SK-N-SH (cell line): Measurements from ENCODE around the gene KBTBD3. TPM values are rescaled to one million over a fixed set of nuclear protein-coding genes. Genes with fewer than 3 reads are reported as not detected.

ENCODE experiments used
- CTCF ChIA-PET: fragments of 300-600, 350-600 bp; formaldehyde crosslinking; extraction: SDS; loops from one replicate; lab custom pipeline; 2021; lab: Yijun Ruan, JAX
- POLR2A ChIA-PET: fragments of 350-600 bp; sonication (Branson Sonifier 250); formaldehyde crosslinking; extraction: SDS; loops from one replicate; lab custom pipeline; 2020; ENCODE audit warnings: antibody characterized with exemption, inconsistent platforms; lab: Yijun Ruan, JAX
- DNase-seq: peaks from one replicate; pipeline ENCODE4 v3.0.0; 2012
- H2AFZ ChIP-seq: fragments of 200-600 bp; sonication (generic); 2 replicates; pipeline ENCODE4 v1.8.1; 2016; ENCODE audit warnings: antibody characterized with exemption, mild to moderate bottlenecking, low read depth
- H3F3A ChIP-seq: fragments of 200-600 bp; sonication (generic); replicated peaks from 2 replicates; pipeline ENCODE3; 2016; ENCODE audit warnings: antibody characterized with exemption, mild to moderate bottlenecking; ENCODE audit not compliant: insufficient read depth
- H3K27ac ChIP-seq, 2 experiments: fragments of 200-500 bp in 1 of 2; fragments of 200-600 bp in 1 of 2; sonication (Bioruptor generic) in 1 of 2; sonication (generic), shearing (Covaris generic) in 1 of 2; 2 replicates each; pipeline versions ENCODE4 v1.5.1 to v1.6.1; 2014 to 2016; ENCODE audit warnings: low read depth in 2 of 2, inconsistent platforms in 1 of 2, low read length in 1 of 2, mild to moderate bottlenecking in 1 of 2, mixed read lengths in 1 of 2
- H3K27me3 ChIP-seq: fragments of 200-600 bp; sonication (generic), shearing (Covaris generic); 2 replicates; pipeline ENCODE4 v1.6.1; 2016; ENCODE audit warnings: mixed run types; ENCODE audit not compliant: insufficient read depth
- H3K36me3 ChIP-seq, 2 experiments: fragments of 200-500 bp in 1 of 2; fragments of 200-600 bp in 1 of 2; sonication (Bioruptor generic) in 1 of 2; sonication (generic) in 1 of 2; replicated peaks in 1 of 2; 2 replicates each; pipeline versions ENCODE3 to v1.5.1; 2014 to 2016; ENCODE audit warnings: low read length in 1 of 2, mild to moderate bottlenecking in 1 of 2; ENCODE audit not compliant: insufficient read depth in 2 of 2, control insufficient read depth in 1 of 2
- H3K4me1 ChIP-seq, 2 experiments: fragments of 200-500 bp in 1 of 2; fragments of 200-600 bp in 1 of 2; sonication (Bioruptor generic) in 1 of 2; sonication (generic), shearing (Covaris generic) in 1 of 2; 2 replicates each; pipeline versions ENCODE4 v1.5.1 to v1.6.1; 2014 to 2016; ENCODE audit warnings: low read depth in 1 of 2, low read length in 1 of 2, mixed run types in 1 of 2; ENCODE audit not compliant: insufficient read depth in 2 of 2, control insufficient read depth in 1 of 2
- H3K4me2 ChIP-seq: fragments of 200-600 bp; sonication (generic), shearing (Covaris generic); 2 replicates; pipeline ENCODE4 v1.6.1; 2017; ENCODE audit warnings: mixed run types
- H3K4me3 ChIP-seq, 2 experiments: fragments of 200-500 bp in 1 of 2; fragments of 200-600 bp in 1 of 2; sonication (Bioruptor generic) in 1 of 2; sonication (generic), shearing (Covaris generic) in 1 of 2; 2 replicates each; pipeline versions ENCODE4 v1.5.1 to v1.8.1; 2014 to 2016; ENCODE audit warnings: low read depth in 2 of 2, inconsistent platforms in 1 of 2, low read length in 1 of 2, mild to moderate bottlenecking in 1 of 2, mixed read lengths in 1 of 2, moderate library complexity in 1 of 2
- H3K79me2 ChIP-seq: fragments of 200-600 bp; sonication (generic); 2 replicates; pipeline ENCODE4 v1.8.1; 2017; ENCODE audit warnings: mild to moderate bottlenecking; ENCODE audit not compliant: insufficient read depth
- H3K9ac ChIP-seq: fragments of 200-600 bp; sonication (generic); 2 replicates; pipeline ENCODE4 v1.6.1; 2017; ENCODE audit warnings: mixed run types
- H3K9me2 ChIP-seq: fragments of 200-600 bp; sonication (generic); 2 replicates; pipeline ENCODE4 v1.6.1; 2017; ENCODE audit warnings: mixed run types
- H3K9me3 ChIP-seq: fragments of 200-600 bp; sonication (generic); 2 replicates; pipeline ENCODE4 v1.6.1; 2017; ENCODE audit warnings: mixed run types, mild to moderate bottlenecking, moderate library complexity
- H4K20me1 ChIP-seq: fragments of 200-600 bp; sonication (generic); 2 replicates; pipeline ENCODE4 v1.6.1; 2017; ENCODE audit warnings: mild to moderate bottlenecking, mixed run types; ENCODE audit not compliant: insufficient read depth
- FOSL2 ChIP-seq: IDR thresholded peaks from 2 replicates; pipeline ENCODE4 v1.4.0; 2012; ENCODE audit warnings: low read depth, mild to moderate bottlenecking, moderate library complexity, borderline replicate concordance
- JUND ChIP-seq: IDR thresholded peaks from 2 replicates; pipeline ENCODE4 v1.4.0; 2012
- MEF2A ChIP-seq: IDR thresholded peaks from 2 replicates; pipeline ENCODE4 v1.4.0; 2012; ENCODE audit warnings: low read depth, borderline replicate concordance
- MXI1 ChIP-seq: IDR thresholded peaks from 2 replicates; pipeline ENCODE4 v1.6.1; 2012; ENCODE audit warnings: mild to moderate bottlenecking, low read depth, low read length, improper control_type of control experiment
- POLR2AphosphoS5 ChIP-seq: IDR thresholded peaks from 2 replicates; pipeline ENCODE4 v1.6.1; 2012; ENCODE audit warnings: low read depth, low read length
- RAD21 ChIP-seq: IDR thresholded peaks from 2 replicates; pipeline ENCODE4 v1.6.1; 2012; ENCODE audit warnings: mild to moderate bottlenecking, low read length
- REST ChIP-seq: IDR thresholded peaks from 2 replicates; pipeline ENCODE4 v1.6.1; 2012; ENCODE audit warnings: mild to moderate bottlenecking, low read depth, low read length, moderate library complexity
- RFX5 ChIP-seq: IDR thresholded peaks from 2 replicates; pipeline ENCODE4 v1.6.1; 2012; ENCODE audit warnings: mild to moderate bottlenecking, improper control_type of control experiment, low read length
- TCF12 ChIP-seq: IDR thresholded peaks from 2 replicates; pipeline ENCODE4 v1.4.0; 2012
- WGBS: methylation state at CpG from one replicate; pipeline ENCODE4 v1.1.6; 2017; ENCODE audit warnings: low lambda C conversion rate; 5-methylcytosine and 5-hydroxymethylcytosine counted together
- polyA plus RNA-seq, 3 experiments: library from polyadenylated mRNA; depleted of rRNA; stranded (reverse); fragments of >200 nt; gene quantifications; 2 replicates each; pipeline ENCODE4 v1.2.3, GENCODE V29; 2012
- TF ChIP-seq, protein P1 (sequence below): fragments of 150-350 bp; IDR thresholded peaks from 2 replicates; pipeline ENCODE4 v1.6.1; 2016; ENCODE audit warnings: mild to moderate bottlenecking, low read depth, low read length
- TF ChIP-seq, protein P2 (sequence below): IDR thresholded peaks from 2 replicates; pipeline ENCODE4 v1.4.0; 2012; ENCODE audit warnings: low read depth, borderline replicate concordance

The KBTBD3 gene
- polyA plus RNA-seq, 1 of the 3 experiments (the other 2 are of a cell fraction), result 1.9 TPM

GRCh38 chr11:106014035-106014434 is 63.1 kb downstream of the KBTBD3 start (continued):
- TF ChIP-seq REST (no peak), RAD21 (no peak), MXI1 (no peak), RFX5 (no peak)
- TF ChIP-seq, all 33 proteins: peak for 0

DNA sequence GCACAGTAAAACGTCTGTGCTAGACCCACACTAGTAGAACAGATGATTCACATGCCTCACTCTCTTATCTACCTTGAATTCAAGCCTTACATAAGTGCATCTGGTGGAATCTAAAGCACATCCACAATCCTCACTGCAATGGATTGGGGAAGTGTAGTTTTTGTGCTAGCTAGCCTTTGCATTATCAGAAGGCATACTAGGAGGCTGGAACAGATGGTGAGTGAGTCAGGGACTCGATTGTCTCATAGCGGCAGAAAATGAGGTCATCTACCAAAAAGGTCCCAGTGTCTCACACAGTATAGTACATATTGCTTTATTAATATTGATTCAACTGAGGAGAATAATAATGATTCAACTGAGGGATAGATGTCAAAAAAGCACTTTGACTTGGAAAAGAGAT is 64.4 kb downstream of the KBTBD3 start:
- no peak overlapping the region for H3K9ac ChIP-seq
- H3F3A ChIP-seq, result peaks cover 4% of the 10 kb centered on the region
- H3K9me3 ChIP-seq, result no peaks in the 10 kb centered on the region
- peak overlapping the region; percentile 35; the same call in 1 of the 2 replicates for H3K4me2 ChIP-seq
- H2AFZ ChIP-seq, result no peak overlapping the region
- H3K4me3 ChIP-seq, result no peak overlapping the region
- TF ChIP-seq MEF2A (peak; percentile 97), JUND (peak; percentile 63), POLR2AphosphoS5 (0 out of 2 replicates have a peak, but pooled peaks have one; percentile 15), TCF12 (peak; percentile 79), FOSL2 (peak; percentile 65; the same call in 1 of the 2 replicates)
- TF ChIP-seq, protein P1, sequence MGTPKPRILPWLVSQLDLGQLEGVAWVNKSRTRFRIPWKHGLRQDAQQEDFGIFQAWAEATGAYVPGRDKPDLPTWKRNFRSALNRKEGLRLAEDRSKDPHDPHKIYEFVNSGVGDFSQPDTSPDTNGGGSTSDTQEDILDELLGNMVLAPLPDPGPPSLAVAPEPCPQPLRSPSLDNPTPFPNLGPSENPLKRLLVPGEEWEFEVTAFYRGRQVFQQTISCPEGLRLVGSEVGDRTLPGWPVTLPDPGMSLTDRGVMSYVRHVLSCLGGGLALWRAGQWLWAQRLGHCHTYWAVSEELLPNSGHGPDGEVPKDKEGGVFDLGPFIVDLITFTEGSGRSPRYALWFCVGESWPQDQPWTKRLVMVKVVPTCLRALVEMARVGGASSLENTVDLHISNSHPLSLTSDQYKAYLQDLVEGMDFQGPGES, result no peak
- TF ChIP-seq, protein P2, sequence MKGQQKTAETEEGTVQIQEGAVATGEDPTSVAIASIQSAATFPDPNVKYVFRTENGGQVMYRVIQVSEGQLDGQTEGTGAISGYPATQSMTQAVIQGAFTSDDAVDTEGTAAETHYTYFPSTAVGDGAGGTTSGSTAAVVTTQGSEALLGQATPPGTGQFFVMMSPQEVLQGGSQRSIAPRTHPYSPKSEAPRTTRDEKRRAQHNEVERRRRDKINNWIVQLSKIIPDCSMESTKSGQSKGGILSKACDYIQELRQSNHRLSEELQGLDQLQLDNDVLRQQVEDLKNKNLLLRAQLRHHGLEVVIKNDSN, result no peak
- 12% methylated on average over 3 of the region's 3 CpGs for WGBS
- CTCF ChIA-PET, result interaction anchor here (0.8 kb wide), 1 partner anchor 64 kb away, joined by 3 read pairs; the partner anchor contains the start of gene KBTBD3
- peaks cover 8 to 12% of the 10 kb centered on the region in 2 experiments; a peak in 3 of 4 replicates for H3K4me1 ChIP-seq
- H3K79me2 ChIP-seq, result peaks cover 84% of the 10 kb centered on the region
- H4K20me1 ChIP-seq, result no peaks in the 10 kb centered on the region; the same call in 1 of the 2 replicates
- H3K27ac ChIP-seq, result peak overlapping the region in 1 of 2 experiments; percentile 74; a peak in 2 of 4 replicates
- POLR2A ChIA-PET, result no interaction called here
- no peaks in the 10 kb centered on the region for H3K9me2 ChIP-seq
- no peak for DNase-seq
- H3K27me3 ChIP-seq, result no peaks in the 10 kb centered on the region
- peaks cover 41% of the 10 kb centered on the region in 2 experiments for H3K36me3 ChIP-seq
